Measurements from ENCODE around the gene TREML4. TPM values are rescaled to one million over a fixed set of nuclear protein-coding genes. Genes with fewer than 3 reads are reported as not detected.

TREML4 gene
- total RNA-seq, 3 donors from 2014 or later (not counting 1 experiment from before 2014, with no cell fraction given) = 0.21 to 2.1 (median 0.32) TPM

DNA sequence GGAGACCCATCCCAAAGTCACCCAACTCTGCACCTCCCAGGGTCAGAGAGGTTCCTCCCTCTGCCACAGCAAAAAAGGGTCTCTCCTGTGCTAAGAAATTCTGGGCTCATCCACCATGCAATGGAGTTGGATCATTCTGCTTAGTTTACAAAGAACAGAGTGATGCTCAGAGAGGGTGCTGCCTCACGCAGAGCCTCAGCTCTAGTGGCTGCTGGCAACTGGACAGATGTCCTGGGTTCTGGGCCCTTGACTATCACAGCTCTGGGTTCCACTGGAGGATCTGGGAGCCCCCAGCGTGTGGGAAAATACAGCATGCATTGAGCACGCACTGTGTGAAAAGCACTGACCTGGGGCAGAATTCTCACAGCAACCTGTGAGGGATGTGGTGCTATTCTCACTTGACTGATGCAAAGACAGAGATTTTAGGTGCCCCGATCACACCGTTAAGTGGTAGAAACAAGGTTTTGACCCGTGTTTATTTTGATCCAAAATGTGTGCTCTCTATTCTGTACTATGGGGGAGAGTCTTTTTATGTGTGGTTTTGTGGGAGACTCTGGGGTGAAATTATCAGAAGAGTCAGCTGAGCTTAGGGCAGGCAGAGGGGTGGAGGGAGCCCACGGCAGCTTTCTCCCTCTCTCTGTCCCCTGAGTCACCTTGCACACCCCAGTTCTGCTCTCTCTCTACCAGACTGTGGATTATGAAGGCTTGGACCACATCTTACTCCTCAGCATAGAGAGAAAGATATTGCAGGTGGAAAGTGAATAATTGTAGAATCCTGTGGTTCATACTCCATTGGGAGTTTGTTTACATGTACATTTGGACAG lies 19.9 kb downstream of the TREML4 start:
- Histone ChIP-seq H3K27ac (ENCODE audit: low read length) (no peak overlapping the region), H3K27me3 (ENCODE audit: control insufficient read depth, insufficient read depth, low read length) (no peaks in the 10 kb centered on the region), H3K9me3 (ENCODE audit: control insufficient read depth, insufficient read depth, low read length) (no peaks in the 10 kb centered on the region), H3K36me3 (ENCODE audit: control insufficient read depth, insufficient read depth, low read length) (no peaks in the 10 kb centered on the region), H3K4me1 (ENCODE audit: control insufficient read depth, insufficient read depth, low read length) (peaks cover 12% of the 10 kb centered on the region), H3K4me3 (ENCODE audit: low read length) (no peak overlapping the region)
- no peaks in the 10 kb centered on the region for H3K9me3 Mint-ChIP-seq
- H3K4me1 Mint-ChIP-seq = peaks cover 20 to 27% of the 10 kb centered on the region in 2 donors
- H3K36me3 Mint-ChIP-seq = no peaks in the 10 kb centered on the region
- ATAC-seq (peak; percentile 61 to 84 (median 80)), DNase-seq (no peak)
- TF ChIP-seq, protein P1, sequence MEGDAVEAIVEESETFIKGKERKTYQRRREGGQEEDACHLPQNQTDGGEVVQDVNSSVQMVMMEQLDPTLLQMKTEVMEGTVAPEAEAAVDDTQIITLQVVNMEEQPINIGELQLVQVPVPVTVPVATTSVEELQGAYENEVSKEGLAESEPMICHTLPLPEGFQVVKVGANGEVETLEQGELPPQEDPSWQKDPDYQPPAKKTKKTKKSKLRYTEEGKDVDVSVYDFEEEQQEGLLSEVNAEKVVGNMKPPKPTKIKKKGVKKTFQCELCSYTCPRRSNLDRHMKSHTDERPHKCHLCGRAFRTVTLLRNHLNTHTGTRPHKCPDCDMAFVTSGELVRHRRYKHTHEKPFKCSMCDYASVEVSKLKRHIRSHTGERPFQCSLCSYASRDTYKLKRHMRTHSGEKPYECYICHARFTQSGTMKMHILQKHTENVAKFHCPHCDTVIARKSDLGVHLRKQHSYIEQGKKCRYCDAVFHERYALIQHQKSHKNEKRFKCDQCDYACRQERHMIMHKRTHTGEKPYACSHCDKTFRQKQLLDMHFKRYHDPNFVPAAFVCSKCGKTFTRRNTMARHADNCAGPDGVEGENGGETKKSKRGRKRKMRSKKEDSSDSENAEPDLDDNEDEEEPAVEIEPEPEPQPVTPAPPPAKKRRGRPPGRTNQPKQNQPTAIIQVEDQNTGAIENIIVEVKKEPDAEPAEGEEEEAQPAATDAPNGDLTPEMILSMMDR (IDR thresholded peaks at IDR 0.05) = no peak
- peaks cover 0 to 8% of the 10 kb centered on the region in 2 donors for H3K27me3 Mint-ChIP-seq (ENCODE audit: low read depth in 2 of 2)
- intact Hi-C loops (cut with micrococcal nuclease) = no loop called here
- H3K4me3 Mint-ChIP-seq = peak overlapping the region; percentile 8
- 54% methylated on average over 6 of the region's 7 CpGs for WGBS (ENCODE audit: insufficient coverage)
- H3K27ac Mint-ChIP-seq = peak overlapping the region in 1 of 2 donors; percentile 69

DNA sequence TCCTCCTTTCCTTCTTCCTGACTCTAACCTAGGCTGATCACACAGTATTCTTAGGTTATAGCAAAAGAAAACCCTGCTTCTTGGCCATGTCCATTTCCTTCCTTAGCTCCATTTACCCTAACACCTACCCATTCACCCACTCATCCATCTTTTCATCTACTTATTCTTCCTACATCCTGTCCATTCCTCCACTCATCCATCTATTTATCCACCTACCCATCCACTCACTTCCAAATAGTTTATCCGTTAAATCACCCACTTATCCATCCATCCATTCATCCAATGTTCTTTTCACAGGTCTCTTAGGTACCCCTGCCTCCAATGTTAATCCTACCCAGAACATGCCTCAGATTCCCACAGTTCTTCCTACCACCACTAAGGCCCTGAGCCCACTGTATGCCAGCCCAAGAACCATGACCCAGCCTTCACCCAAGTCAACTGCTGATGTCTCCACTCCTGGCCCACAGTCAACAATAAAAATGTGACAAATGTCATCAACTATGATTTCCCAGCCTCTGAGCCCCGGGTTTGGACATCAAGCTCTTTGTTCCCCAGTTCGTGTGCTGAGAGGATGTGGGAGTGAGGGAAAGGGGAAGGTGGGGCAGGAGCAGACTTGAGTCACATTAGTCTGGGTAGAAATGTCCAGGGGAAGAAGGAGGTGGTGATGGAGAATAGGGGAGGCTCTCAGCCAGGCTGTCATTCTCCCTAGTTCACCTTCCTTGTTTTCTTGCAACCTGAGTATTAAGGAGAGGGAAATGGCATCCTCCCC lies 24.4 kb downstream of the TREML4 start:
- WGBS (ENCODE audit: insufficient coverage) = 85% methylated on average over 3 of the region's 3 CpGs

DNA sequence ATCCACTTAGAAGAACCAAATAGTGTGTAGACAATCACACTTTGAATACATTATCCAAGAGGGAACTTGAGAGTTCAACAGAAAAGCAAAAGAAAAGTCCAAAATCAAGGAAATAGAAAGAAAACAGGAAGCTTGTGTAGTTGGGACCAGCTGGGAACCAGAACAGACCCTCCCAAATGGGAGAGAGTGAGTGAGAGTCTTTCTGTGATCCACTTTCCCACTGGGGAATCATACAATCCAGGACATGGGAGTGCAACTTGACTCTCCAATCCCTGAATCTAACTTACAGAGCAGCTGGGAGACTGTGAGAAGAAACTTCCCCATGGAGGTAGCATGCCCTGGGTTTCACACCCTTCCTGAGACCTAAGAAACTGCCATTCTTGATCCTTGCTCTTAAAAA lies 27.0 kb downstream of the TREML4 start:
- Mint-ChIP-seq H3K27ac (no peak overlapping the region), H3K27me3 (ENCODE audit: low read depth in 2 of 2) (peaks cover 0 to 11% of the 10 kb centered on the region in 2 donors), H3K9me3 (no peaks in the 10 kb centered on the region), H3K36me3 (peaks cover 7% of the 10 kb centered on the region), H3K4me3 (no peak overlapping the region), H3K4me1 (peaks cover 9 to 16% of the 10 kb centered on the region in 2 donors)
- Histone ChIP-seq H3K4me3 (ENCODE audit: low read length) (no peak overlapping the region), H3K4me1 (ENCODE audit: control insufficient read depth, insufficient read depth, low read length) (peaks cover 7% of the 10 kb centered on the region), H3K27ac (ENCODE audit: low read length) (no peak overlapping the region), H3K36me3 (ENCODE audit: control insufficient read depth, insufficient read depth, low read length) (no peaks in the 10 kb centered on the region), H3K27me3 (ENCODE audit: control insufficient read depth, insufficient read depth, low read length) (no peaks in the 10 kb centered on the region), H3K9me3 (ENCODE audit: control insufficient read depth, insufficient read depth, low read length) (no peaks in the 10 kb centered on the region)
- TF ChIP-seq, protein P1 (IDR thresholded peaks at IDR 0.05) = no peak
- intact Hi-C loops (cut with micrococcal nuclease) = no loop called here
- DNase-seq = no peak
- no peak for ATAC-seq

More for the DNA sequence above, 24.4 kb downstream of the TREML4 start:
- Mint-ChIP-seq H3K4me1 (peaks cover 26 to 33% of the 10 kb centered on the region in 2 donors), H3K27ac (no peak overlapping the region), H3K4me3 (no peak overlapping the region), H3K9me3 (no peaks in the 10 kb centered on the region), H3K36me3 (no peaks in the 10 kb centered on the region), H3K27me3 (ENCODE audit: low read depth in 2 of 2) (peaks cover 0 to 8% of the 10 kb centered on the region in 2 donors)
- Histone ChIP-seq H3K36me3 (ENCODE audit: control insufficient read depth, insufficient read depth, low read length) (no peaks in the 10 kb centered on the region), H3K27me3 (ENCODE audit: control insufficient read depth, insufficient read depth, low read length) (no peaks in the 10 kb centered on the region), H3K9me3 (ENCODE audit: control insufficient read depth, insufficient read depth, low read length) (no peaks in the 10 kb centered on the region), H3K27ac (ENCODE audit: low read length) (no peak overlapping the region), H3K4me3 (ENCODE audit: low read length) (no peak overlapping the region), H3K4me1 (ENCODE audit: control insufficient read depth, insufficient read depth, low read length) (peaks cover 12% of the 10 kb centered on the region)
- no peak for ATAC-seq
- TF ChIP-seq, protein P1 (IDR thresholded peaks at IDR 0.05) = no peak
- no peak for DNase-seq
- intact Hi-C loops (cut with micrococcal nuclease) = no loop called here
